Activated CD8-positive, alpha-beta memory T cell treated with anti-CD3 and anti-CD28 coated beads, Interleukin-2, amount 50 U/mL, for 24 hours (primary cell): ENCODE measurements around the gene CFAP92.
"Not testable (repeated sequence)": the region's sequence is repeated elsewhere in the genome, so short reads cannot be mapped to it uniquely, and the experiment has no call there.

Experiments used
- DNase-seq: peaks from one replicate; pipeline ENCODE4 v3.0.0-alpha.2; 2020; ENCODE audit errors: extremely low read depth

Gene CFAP92

GRCh38 chr3:128867200-128868125 lies 126.4 kb downstream of the CFAP92 start:
- DNase-seq, result no peak

- DNase-seq, result not testable (repeated sequence)
Observed at GRCh38 chr3:128864849-128865804, 128.7 kb downstream of the CFAP92 start.

- DNase-seq, result no peak
Observed at GRCh38 chr3:128864351-128864811, 129.5 kb downstream of the CFAP92 start.

- DNase-seq, result no peak
Observed at GRCh38 chr3:128863560-128863959, 130.3 kb downstream of the CFAP92 start.

GRCh38 chr3:128861491-128861890 lies 132.4 kb downstream of the CFAP92 start:
- no peak for DNase-seq
